Activated CD8-positive, alpha-beta T cell treated with anti-CD3 and anti-CD28 coated beads for 36 hours (primary cell): ENCODE data around the gene TMEM187. TPM values are rescaled to one million over a fixed set of nuclear protein-coding genes. Genes with fewer than 3 reads are reported as not detected.

Source experiments
- ATAC-seq: fragments of 200-7000 bp; cut with Tn5 transposase; one replicate; pipeline ENCODE4 v1.10.0; 2021; ENCODE audit warnings: mild to moderate bottlenecking, moderate library complexity
- CTCF ChIA-PET: fragments of 350-600 bp; sonication (Branson Sonifier 250); formaldehyde crosslinking; loops from one replicate; lab custom pipeline; 2021; ENCODE audit warnings: antibody characterized with exemption; lab: Charles Lee
- POLR2A ChIA-PET: fragments of 350-600 bp; sonication (Branson Sonifier 250); formaldehyde crosslinking; loops from one replicate; lab custom pipeline; 2021; ENCODE audit warnings: antibody characterized with exemption; lab: Charles Lee
- DNase-seq: peaks from one replicate; pipeline ENCODE4 v3.0.0-alpha.2; 2020
- H3K27ac Mint-ChIP-seq: one replicate; pipeline ENCODE4 v1.8.0; 2021; ENCODE audit warnings: mild to moderate bottlenecking, mixed read lengths
- H3K27me3 Mint-ChIP-seq: one replicate; pipeline ENCODE4 v1.8.0; 2021; ENCODE audit warnings: mixed read lengths
- H3K36me3 Mint-ChIP-seq: one replicate; pipeline ENCODE4 v1.8.0; 2021; ENCODE audit warnings: low read depth, mixed read lengths
- H3K4me1 Mint-ChIP-seq: one replicate; pipeline ENCODE4 v1.8.0; 2021; ENCODE audit warnings: low read depth, mixed read lengths
- H3K4me3 Mint-ChIP-seq: one replicate; pipeline ENCODE4 v1.8.0; 2021; ENCODE audit warnings: mild to moderate bottlenecking, moderate library complexity, mixed read lengths
- H3K9me3 Mint-ChIP-seq: one replicate; pipeline ENCODE4 v1.8.0; 2021; ENCODE audit warnings: mixed read lengths
- intact Hi-C: fragments of 100-400 bp; cut with micrococcal nuclease; formaldehyde crosslinking; loops from one replicate; pipeline ENCODE4 v1.10.0; 2022
- total RNA-seq, 2 experiments: library from RNA; stranded (reverse); gene quantifications; one replicate each; pipeline ENCODE4 v1.2.3, GENCODE V29; 2021
- TF ChIP-seq, protein P1 (sequence below): fragments of 200-600 bp; IDR thresholded peaks from one replicate; pipeline ENCODE4 v1.8.0; 2022; ENCODE audit warnings: antibody characterized with exemption, mild to moderate bottlenecking

TMEM187 gene
- total RNA-seq, 2 experiments from 2014 or later, result 4.4 to 4.5 TPM

DNA sequence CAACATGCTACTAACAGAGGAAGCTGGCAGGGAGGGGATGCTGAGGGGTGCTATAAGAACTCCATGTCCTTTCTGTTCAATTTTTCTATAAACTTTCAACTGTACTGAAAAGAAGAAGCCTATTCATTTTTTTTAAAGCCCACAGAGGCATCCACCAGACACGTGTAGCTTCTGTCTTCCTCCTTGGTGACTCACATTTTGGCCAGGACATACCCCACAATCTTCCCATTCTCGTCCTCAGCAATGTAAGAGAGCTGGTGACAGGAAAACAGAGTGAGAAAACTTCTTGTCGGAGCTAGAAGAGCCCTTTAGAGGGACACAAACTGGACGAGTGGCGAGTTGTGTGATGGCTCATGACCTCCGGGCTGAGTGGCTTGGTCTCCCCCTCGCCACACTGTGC is 38.8 kb upstream of the TMEM187 start:
- ChIA-PET POLR2A (interaction anchor here (0.6 to 8.0 kb wide), 6 partner anchors 9 to 215 kb away, joined by 3 to 52 read pairs (median 4); partner anchors contain the start of gene HCFC1), CTCF (interaction anchor here (1.6 to 1.7 kb wide), 2 partner anchors 14 to 35 kb away, joined by 5 to 7 read pairs; no protein-coding TSS in a partner anchor)
- Mint-ChIP-seq H3K27ac (peak overlapping the region; percentile 78), H3K36me3 (peaks cover 31% of the 10 kb centered on the region), H3K9me3 (no peaks in the 10 kb centered on the region), H3K27me3 (no peaks in the 10 kb centered on the region), H3K4me1 (peaks cover 36% of the 10 kb centered on the region), H3K4me3 (peak overlapping the region; percentile 88)
- TF ChIP-seq, protein P1, sequence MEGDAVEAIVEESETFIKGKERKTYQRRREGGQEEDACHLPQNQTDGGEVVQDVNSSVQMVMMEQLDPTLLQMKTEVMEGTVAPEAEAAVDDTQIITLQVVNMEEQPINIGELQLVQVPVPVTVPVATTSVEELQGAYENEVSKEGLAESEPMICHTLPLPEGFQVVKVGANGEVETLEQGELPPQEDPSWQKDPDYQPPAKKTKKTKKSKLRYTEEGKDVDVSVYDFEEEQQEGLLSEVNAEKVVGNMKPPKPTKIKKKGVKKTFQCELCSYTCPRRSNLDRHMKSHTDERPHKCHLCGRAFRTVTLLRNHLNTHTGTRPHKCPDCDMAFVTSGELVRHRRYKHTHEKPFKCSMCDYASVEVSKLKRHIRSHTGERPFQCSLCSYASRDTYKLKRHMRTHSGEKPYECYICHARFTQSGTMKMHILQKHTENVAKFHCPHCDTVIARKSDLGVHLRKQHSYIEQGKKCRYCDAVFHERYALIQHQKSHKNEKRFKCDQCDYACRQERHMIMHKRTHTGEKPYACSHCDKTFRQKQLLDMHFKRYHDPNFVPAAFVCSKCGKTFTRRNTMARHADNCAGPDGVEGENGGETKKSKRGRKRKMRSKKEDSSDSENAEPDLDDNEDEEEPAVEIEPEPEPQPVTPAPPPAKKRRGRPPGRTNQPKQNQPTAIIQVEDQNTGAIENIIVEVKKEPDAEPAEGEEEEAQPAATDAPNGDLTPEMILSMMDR, result no peak
- intact Hi-C loops, result no loop called here
- ATAC-seq (no peak), DNase-seq (no peak)

DNA sequence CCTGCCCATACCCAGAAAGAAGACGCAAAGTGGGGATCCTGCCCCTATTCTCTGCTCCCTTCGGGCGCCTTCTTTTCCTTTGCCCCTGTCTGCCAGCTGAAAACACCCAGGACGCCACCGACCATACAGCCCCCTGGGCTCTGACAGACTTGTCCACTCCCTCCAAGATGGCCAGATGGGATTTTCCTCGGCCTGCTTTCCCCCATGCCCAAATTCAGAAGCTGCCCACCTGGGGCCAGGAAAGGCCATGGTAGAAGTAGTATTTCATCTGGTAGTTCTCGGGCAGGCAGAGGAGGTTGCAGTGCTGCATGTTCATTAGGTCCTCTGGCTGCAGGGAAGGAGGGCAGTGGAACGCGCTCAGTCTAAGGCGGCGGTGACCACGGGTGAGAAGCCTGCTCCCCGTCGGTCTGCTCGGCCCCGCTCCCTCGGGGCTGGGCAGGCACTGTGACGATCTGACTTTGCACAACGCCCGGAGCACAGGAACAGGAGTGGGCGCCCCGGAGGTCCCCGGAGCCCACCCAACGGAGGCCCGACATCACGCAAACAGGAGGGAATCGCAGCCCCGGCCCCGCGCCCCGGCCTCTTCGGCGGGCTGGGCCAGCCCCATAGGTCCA is 38.3 kb upstream of the TMEM187 start:
- Mint-ChIP-seq H3K36me3 (peaks cover 26% of the 10 kb centered on the region), H3K27ac (peak overlapping the region; percentile 78), H3K9me3 (no peaks in the 10 kb centered on the region), H3K4me1 (peaks cover 34% of the 10 kb centered on the region), H3K27me3 (no peaks in the 10 kb centered on the region), H3K4me3 (peak overlapping the region; percentile 88)
- no peak for ATAC-seq
- intact Hi-C loops, result no loop called here
- CTCF ChIA-PET, result interaction anchor here (0.7 to 1.7 kb wide), 3 partner anchors 13 to 34 kb away, joined by 3 to 7 read pairs (median 5); no protein-coding TSS in a partner anchor
- TF ChIP-seq, protein P1, result no peak
- POLR2A ChIA-PET, result interaction anchor here (0.6 to 8.0 kb wide), 8 partner anchors 9 to 216 kb away, joined by 3 to 52 read pairs (median 4); partner anchors contain the start of gene HCFC1
- DNase-seq, result no peak

DNA sequence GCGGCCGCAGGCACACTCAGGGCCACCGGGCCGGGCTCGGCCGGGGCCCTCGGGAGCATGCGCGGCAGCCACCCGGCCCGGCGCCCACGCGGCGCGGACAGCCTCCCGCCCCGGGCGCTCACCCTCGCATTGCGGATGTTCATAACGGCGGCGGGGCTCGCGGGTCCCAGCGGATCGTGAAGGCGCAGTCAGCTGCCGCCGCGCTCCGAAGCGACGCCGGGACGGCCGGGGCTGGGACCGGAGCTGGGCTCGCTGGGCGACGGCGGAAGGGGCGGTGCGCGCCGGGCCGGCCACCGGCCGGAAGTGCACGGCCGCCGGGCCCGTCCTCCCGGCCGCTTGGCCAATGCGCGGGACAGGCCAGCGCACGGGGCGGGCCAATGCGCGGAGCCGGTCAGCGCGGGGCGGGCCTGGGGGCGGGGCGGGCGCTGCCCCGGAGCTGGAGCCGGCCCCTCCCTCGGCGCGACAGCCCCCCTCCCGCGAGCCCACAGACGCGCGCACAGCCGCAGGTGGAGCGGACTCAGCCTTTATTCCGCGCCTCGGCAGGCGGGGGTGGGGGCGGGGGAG is 37.7 kb upstream of the TMEM187 start, which contains the start of gene NAA10:
TSS of gene NAA10 (minus strand) at position 276 of the 564 bp plus-strand sequence. CDS start at position 143, 133 bp downstream.
- ChIA-PET POLR2A (interaction anchor here (1.3 to 8.0 kb wide), 6 partner anchors 10 to 36 kb away, joined by 3 to 52 read pairs (median 5); partner anchors contain the start of gene HCFC1), CTCF (interaction anchor here (0.7 to 1.7 kb wide), 4 partner anchors 11 to 33 kb away, joined by 3 to 7 read pairs (median 4); no protein-coding TSS in a partner anchor)
- intact Hi-C loops, result no loop called here
- no peaks in the 10 kb centered on the region for H3K27me3 Mint-ChIP-seq
- peaks cover 39% of the 10 kb centered on the region for H3K4me1 Mint-ChIP-seq
- DNase-seq (peak; percentile 64), ATAC-seq (peak; percentile 87)
- peaks cover 24% of the 10 kb centered on the region for H3K36me3 Mint-ChIP-seq
- no peaks in the 10 kb centered on the region for H3K9me3 Mint-ChIP-seq
- H3K27ac Mint-ChIP-seq, result peak within 1 kb of the TSS; percentile 78
- peak within 1 kb of the TSS; percentile 88 for H3K4me3 Mint-ChIP-seq
- TF ChIP-seq, protein P1, result no peak

DNA sequence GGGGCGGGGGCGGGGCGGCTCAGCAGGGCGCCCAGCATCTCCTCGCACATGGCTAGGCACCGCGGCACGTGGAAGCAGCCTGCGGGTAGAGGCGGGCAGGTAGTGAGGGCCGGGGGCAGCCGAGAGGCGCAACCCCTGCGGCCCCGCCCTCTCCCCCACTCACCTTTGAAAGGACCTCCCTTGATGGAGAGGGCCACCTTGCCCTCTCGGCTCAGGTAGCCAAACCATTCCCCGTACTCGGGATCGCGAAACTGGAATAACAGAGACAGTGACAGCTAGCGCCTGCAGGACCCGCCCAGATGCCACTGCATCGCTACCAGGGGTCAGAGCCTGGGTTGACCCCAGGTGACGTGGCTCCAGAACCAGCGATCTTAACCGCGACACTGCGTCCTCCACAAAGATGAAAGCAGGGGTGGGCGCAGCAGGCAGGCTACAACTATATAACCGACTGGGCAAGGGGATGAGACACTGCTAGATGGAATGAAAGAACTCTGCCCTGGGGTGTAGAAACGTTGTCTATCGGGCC is 37.2 kb upstream of the TMEM187 start:
- intact Hi-C loops, result no loop called here

More for the DNA sequence above, 37.2 kb upstream of the TMEM187 start:
- ATAC-seq (peak; percentile 8), DNase-seq (no peak)
- Mint-ChIP-seq H3K9me3 (no peaks in the 10 kb centered on the region), H3K36me3 (peaks cover 24% of the 10 kb centered on the region), H3K27ac (peak overlapping the region; percentile 68), H3K4me1 (peaks cover 42% of the 10 kb centered on the region), H3K4me3 (peak overlapping the region; percentile 68), H3K27me3 (no peaks in the 10 kb centered on the region)
- ChIA-PET CTCF (interaction anchor here (0.9 to 1.8 kb wide), 3 partner anchors 12 to 33 kb away, joined by 3 to 5 read pairs (median 4); no protein-coding TSS in a partner anchor), POLR2A (interaction anchor here (1.0 to 8.0 kb wide), 5 partner anchors 9 to 32 kb away, joined by 3 to 52 read pairs (median 5); no protein-coding TSS in a partner anchor)
- TF ChIP-seq, protein P1, result no peak
